SK-N-SH (cell line): ENCODE data around the gene OR10G7.

Experiments
- POLR2AphosphoS5 ChIP-seq: IDR thresholded peaks from 2 replicates; pipeline ENCODE4 v1.6.1; 2012; ENCODE audit warnings: low read depth, low read length
- RCOR1 ChIP-seq: fragments of 150-350 bp; IDR thresholded peaks from 2 replicates; pipeline ENCODE4 v1.6.1; 2017; ENCODE audit warnings: antibody characterized with exemption, low read length
- RXRA ChIP-seq: IDR thresholded peaks from 2 replicates; pipeline ENCODE4 v1.4.0; 2012; ENCODE audit warnings: low read depth, mild to moderate bottlenecking, borderline replicate concordance
- YY1 ChIP-seq: IDR thresholded peaks from 2 replicates; pipeline ENCODE4 v1.4.0; 2012; ENCODE audit warnings: low read depth, mild to moderate bottlenecking
- TF ChIP-seq, protein P1 (sequence below): fragments of 200-600 bp; sonication (generic); IDR thresholded peaks from 2 replicates; pipeline ENCODE4 v1.6.1; 2017; ENCODE audit warnings: antibody characterized with exemption, mild to moderate bottlenecking, moderate library complexity

DNA sequence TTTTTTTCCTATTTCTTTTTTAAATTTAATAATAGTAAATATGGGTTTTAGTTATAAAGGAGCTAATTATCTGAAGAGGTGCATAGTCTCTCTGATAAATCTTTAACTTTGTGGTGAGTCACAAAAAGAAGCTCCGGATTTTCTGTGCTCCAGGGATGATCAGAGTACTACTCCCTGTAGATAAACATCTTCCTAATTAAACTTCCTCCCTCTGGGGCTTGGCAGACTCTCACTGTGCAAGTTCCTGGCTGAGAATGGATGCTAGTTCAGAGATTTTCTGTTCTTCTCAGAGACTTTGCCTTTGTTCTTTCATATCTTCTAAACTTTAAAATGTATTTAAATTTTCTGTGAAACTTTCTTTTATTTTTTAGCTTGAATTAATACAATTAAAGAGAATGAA is at the start of gene OR10G7:
- TF ChIP-seq RXRA (no peak), RCOR1 (no peak), POLR2AphosphoS5 (no peak), YY1 (no peak)
- TF ChIP-seq, protein P1, sequence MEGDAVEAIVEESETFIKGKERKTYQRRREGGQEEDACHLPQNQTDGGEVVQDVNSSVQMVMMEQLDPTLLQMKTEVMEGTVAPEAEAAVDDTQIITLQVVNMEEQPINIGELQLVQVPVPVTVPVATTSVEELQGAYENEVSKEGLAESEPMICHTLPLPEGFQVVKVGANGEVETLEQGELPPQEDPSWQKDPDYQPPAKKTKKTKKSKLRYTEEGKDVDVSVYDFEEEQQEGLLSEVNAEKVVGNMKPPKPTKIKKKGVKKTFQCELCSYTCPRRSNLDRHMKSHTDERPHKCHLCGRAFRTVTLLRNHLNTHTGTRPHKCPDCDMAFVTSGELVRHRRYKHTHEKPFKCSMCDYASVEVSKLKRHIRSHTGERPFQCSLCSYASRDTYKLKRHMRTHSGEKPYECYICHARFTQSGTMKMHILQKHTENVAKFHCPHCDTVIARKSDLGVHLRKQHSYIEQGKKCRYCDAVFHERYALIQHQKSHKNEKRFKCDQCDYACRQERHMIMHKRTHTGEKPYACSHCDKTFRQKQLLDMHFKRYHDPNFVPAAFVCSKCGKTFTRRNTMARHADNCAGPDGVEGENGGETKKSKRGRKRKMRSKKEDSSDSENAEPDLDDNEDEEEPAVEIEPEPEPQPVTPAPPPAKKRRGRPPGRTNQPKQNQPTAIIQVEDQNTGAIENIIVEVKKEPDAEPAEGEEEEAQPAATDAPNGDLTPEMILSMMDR, result no peak
